Smooth muscle cell (in vitro differentiated cells): ENCODE data around the gene SIAH3. TPM values are rescaled to one million over a fixed set of nuclear protein-coding genes. Genes with fewer than 3 reads are reported as not detected.

Experiments
- DNase-seq: peaks from one replicate; lab custom pipeline; 2025; ENCODE audit not compliant: unreplicated experiment; lab: John Stamatoyannopoulos, UW
- H2AFZ ChIP-seq: fragments of 200-600 bp; sonication (generic); 2 replicates; pipeline ENCODE4 v1.6.0; 2016; ENCODE audit warnings: antibody characterized with exemption, low read depth, mild to moderate bottlenecking
- H3F3A ChIP-seq: fragments of 200-600 bp; sonication (generic); 2 replicates; pipeline ENCODE4 v1.6.0; 2017; ENCODE audit warnings: antibody characterized with exemption, low read depth
- H3K27ac ChIP-seq: fragments of 200-600 bp; sonication (generic); 2 replicates; pipeline ENCODE4 v1.5.1; 2016; ENCODE audit warnings: low read depth, mild to moderate bottlenecking
- H3K27me3 ChIP-seq: fragments of 200-600 bp; sonication (generic); 2 replicates; pipeline ENCODE4 v1.6.1; 2016; ENCODE audit warnings: low read depth, mild to moderate bottlenecking
- H3K36me3 ChIP-seq: fragments of 200-600 bp; sonication (generic); 2 replicates; pipeline ENCODE4 v1.5.1; 2016; ENCODE audit warnings: low read depth
- H3K4me1 ChIP-seq: fragments of 200-600 bp; sonication (generic); 2 replicates; pipeline ENCODE4 v1.5.1; 2016; ENCODE audit warnings: low read depth
- H3K4me2 ChIP-seq: fragments of 200-600 bp; sonication (generic); 2 replicates; pipeline ENCODE4 v1.6.0; 2016; ENCODE audit warnings: mild to moderate bottlenecking
- H3K4me3 ChIP-seq: fragments of 200-600 bp; sonication (generic); 2 replicates; pipeline ENCODE4 v1.5.1; 2016; ENCODE audit warnings: mild to moderate bottlenecking
- H3K79me2 ChIP-seq: fragments of 200-600 bp; sonication (generic); 2 replicates; pipeline ENCODE4 v1.6.0; 2016; ENCODE audit warnings: low read depth, mild to moderate bottlenecking
- H3K9ac ChIP-seq: fragments of 200-600 bp; sonication (generic); 2 replicates; pipeline ENCODE4 v1.6.0; 2016; ENCODE audit warnings: low read depth
- H3K9me3 ChIP-seq: fragments of 200-600 bp; sonication (generic); replicated peaks from 2 replicates; pipeline ENCODE4 v1.5.1; 2016; ENCODE audit warnings: low read depth
- H4K20me1 ChIP-seq: fragments of 200-600 bp; sonication (generic); 2 replicates; pipeline ENCODE4 v1.6.0; 2016; ENCODE audit warnings: low read depth
- CTCF ChIP-seq: fragments of 200-600 bp; sonication (generic); IDR thresholded peaks from 2 replicates; pipeline ENCODE4 v1.5.1; 2017; ENCODE audit warnings: borderline replicate concordance, mild to moderate bottlenecking, antibody characterized with exemption; ENCODE audit not compliant: insufficient read depth, poor library complexity, severe bottlenecking
- WGBS: methylation state at CpG from one replicate; pipeline ENCODE4 v1.1.7; 2016; ENCODE audit warnings: low lambda C conversion rate; 5-methylcytosine and 5-hydroxymethylcytosine counted together
- polyA plus RNA-seq: library from polyadenylated mRNA; unstranded; fragments of >200 nt; fragmentation: Nextera tagmentation; extraction: Ambion mirVana; gene quantifications from 2 replicates; pipeline ENCODE4 v1.2.1, GENCODE V29; 2016
- total RNA-seq: library from RNA; depleted of rRNA; stranded (reverse); fragments of >200 nt; gene quantifications from 2 replicates; pipeline ENCODE4 v1.2.3, GENCODE V29; 2014

The SIAH3 gene
- total and polyA plus RNA-seq, 2 experiments from 2014 or later = not detected

- DNase-seq = no peak
- H3K27ac ChIP-seq = no peak overlapping the region
- no peaks in the 10 kb centered on the region for H3K79me2 ChIP-seq
- no peaks in the 10 kb centered on the region for H3K9me3 ChIP-seq
- TF ChIP-seq CTCF = no peak
- no peak overlapping the region for H3K4me2 ChIP-seq
- H3K27me3 ChIP-seq = peaks cover 68% of the 10 kb centered on the region
- H3K4me1 ChIP-seq = peaks cover 8% of the 10 kb centered on the region
- H3K36me3 ChIP-seq = no peaks in the 10 kb centered on the region
- no peaks in the 10 kb centered on the region for H3F3A ChIP-seq
- H4K20me1 ChIP-seq = no peaks in the 10 kb centered on the region
- no peak overlapping the region for H3K4me3 ChIP-seq
- 65% methylated on average over 5 of the region's 5 CpGs for WGBS
- no peak overlapping the region for H3K9ac ChIP-seq
- no peak overlapping the region for H2AFZ ChIP-seq
These were observed 71.7 kb downstream of the SIAH3 start for GRCh38 chr13:45779901-45780300.

- H3K4me3 ChIP-seq = no peak overlapping the region
- 72% methylated on average over 4 of the region's 4 CpGs for WGBS
- peaks cover 67% of the 10 kb centered on the region for H3K27me3 ChIP-seq
- no peaks in the 10 kb centered on the region for H4K20me1 ChIP-seq
- H3K9ac ChIP-seq = no peak overlapping the region
- DNase-seq = no peak
- no peaks in the 10 kb centered on the region for H3K9me3 ChIP-seq
- no peaks in the 10 kb centered on the region for H3F3A ChIP-seq
- H3K36me3 ChIP-seq = no peaks in the 10 kb centered on the region
- TF ChIP-seq CTCF = no peak
- no peak overlapping the region for H2AFZ ChIP-seq
- no peak overlapping the region for H3K4me2 ChIP-seq
- H3K4me1 ChIP-seq = peaks cover 8% of the 10 kb centered on the region
- H3K79me2 ChIP-seq = no peaks in the 10 kb centered on the region
- H3K27ac ChIP-seq = no peak overlapping the region
These were observed 72.7 kb downstream of the SIAH3 start for GRCh38 chr13:45778882-45779281.

DNA sequence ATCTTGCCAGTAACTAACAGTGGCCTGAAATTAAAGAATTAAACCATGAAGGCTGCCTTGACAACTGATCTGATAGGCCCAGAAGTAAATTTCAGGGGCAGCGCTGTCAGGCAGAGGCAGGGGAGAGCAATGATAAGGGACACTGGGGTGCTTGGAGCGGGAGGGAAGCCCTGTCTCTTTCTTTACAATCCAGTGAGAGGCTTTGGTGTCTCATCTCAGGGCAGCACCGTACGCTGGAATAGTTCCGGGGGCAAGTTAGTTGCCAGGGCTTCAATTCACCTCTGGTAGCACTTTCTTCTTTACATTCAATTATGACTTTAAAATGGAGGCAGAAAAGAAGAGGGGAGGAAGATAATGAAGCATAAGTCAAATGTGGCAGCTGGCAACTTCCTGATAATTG lies 74.8 kb downstream of the SIAH3 start:
- 93% methylated on average over 5 of the region's 5 CpGs for WGBS

More for the DNA sequence above, 74.8 kb downstream of the SIAH3 start:
- Histone ChIP-seq H3F3A (no peaks in the 10 kb centered on the region), H3K4me1 (peaks cover 8% of the 10 kb centered on the region), H3K9ac (no peak overlapping the region), H3K36me3 (no peaks in the 10 kb centered on the region), H3K4me3 (no peak overlapping the region), H3K4me2 (no peak overlapping the region), H3K79me2 (no peaks in the 10 kb centered on the region), H3K27me3 (peaks cover 59% of the 10 kb centered on the region), H2AFZ (no peak overlapping the region), H4K20me1 (no peaks in the 10 kb centered on the region), H3K27ac (no peak overlapping the region), H3K9me3 (no peaks in the 10 kb centered on the region)
- no peak for TF ChIP-seq CTCF
- no peak for DNase-seq
